ENCODE measurements around the gene P2RY14.

P2RY14 gene

GRCh38 chr3:151204530-151205402 lies 73.6 kb downstream of the P2RY14 start:
- Histone ChIP-seq H3K27me3 (ENCODE audit: insufficient read depth, low read length, poor library complexity, severe bottlenecking) (no peaks in the 10 kb centered on the region), H3K36me3 (ENCODE audit: insufficient read depth, low read length) (peaks cover 7% of the 10 kb centered on the region; the same call in 1 of the 2 replicates), H3K4me2 (ENCODE audit: low read depth, low read length, poor library complexity, severe bottlenecking) (no peak overlapping the region), H3K9me2 (replicated peaks; ENCODE audit: low read depth, low read length) (no peaks in the 10 kb centered on the region), H3K4me3 (ENCODE audit: low read length, poor library complexity, severe bottlenecking) (no peak overlapping the region), H4K20me1 (ENCODE audit: insufficient read depth, low read length, poor library complexity, severe bottlenecking) (no peaks in the 10 kb centered on the region), H2AFZ (ENCODE audit: low read length) (no peak overlapping the region), H3K79me2 (ENCODE audit: insufficient read depth, low read length) (no peaks in the 10 kb centered on the region), H3K9me3 (ENCODE audit: insufficient read depth, low read depth, low read length) (no peaks in the 10 kb centered on the region), H3F3A (ENCODE audit: low read depth) (0 out of 2 replicates have a peak, but pooled peaks cover 3% of the 10 kb centered on the region), H3K4me1 (ENCODE audit: insufficient read depth, low read length, poor library complexity, severe bottlenecking) (peaks cover 7% of the 10 kb centered on the region), H3K9ac (ENCODE audit: low read depth, low read length, poor library complexity, severe bottlenecking) (no peak overlapping the region)
- TF ChIP-seq EZH2phosphoT487 (IDR thresholded peaks at IDR 0.05; ENCODE audit: borderline replicate concordance) (no peak), CTCF (conservative IDR thresholded peaks at IDR 0.05; ENCODE audit: low read length) (no peak)

GRCh38 chr3:151203051-151203420 lies 75.3 kb downstream of the P2RY14 start, which contains the start of gene GPR171:
TSS of gene GPR171 (minus strand) at chr3:151203216. CDS start at chr3:151199386, 3,830 bp downstream.
- Histone ChIP-seq H3K9ac (ENCODE audit: low read depth, low read length, poor library complexity, severe bottlenecking) (no peak within 1 kb of the TSS), H3K4me3 (ENCODE audit: low read length, poor library complexity, severe bottlenecking) (no peak within 1 kb of the TSS), H4K20me1 (ENCODE audit: insufficient read depth, low read length, poor library complexity, severe bottlenecking) (no peaks in the 10 kb centered on the region), H3K9me3 (ENCODE audit: insufficient read depth, low read depth, low read length) (no peaks in the 10 kb centered on the region), H3K4me1 (ENCODE audit: insufficient read depth, low read length, poor library complexity, severe bottlenecking) (peaks cover 7% of the 10 kb centered on the region), H3K4me2 (ENCODE audit: low read depth, low read length, poor library complexity, severe bottlenecking) (no peak within 1 kb of the TSS), H3K79me2 (ENCODE audit: insufficient read depth, low read length) (no peaks in the 10 kb centered on the region), H2AFZ (ENCODE audit: low read length) (no peak within 1 kb of the TSS), H3K9me2 (replicated peaks; ENCODE audit: low read depth, low read length) (no peaks in the 10 kb centered on the region), H3F3A (ENCODE audit: low read depth) (0 out of 2 replicates have a peak, but pooled peaks cover 3% of the 10 kb centered on the region), H3K27me3 (ENCODE audit: insufficient read depth, low read length, poor library complexity, severe bottlenecking) (no peaks in the 10 kb centered on the region), H3K36me3 (ENCODE audit: insufficient read depth, low read length) (peaks cover 23% of the 10 kb centered on the region; the same call in 1 of the 2 replicates)
- TF ChIP-seq EZH2phosphoT487 (IDR thresholded peaks at IDR 0.05; ENCODE audit: borderline replicate concordance) (no peak), CTCF (conservative IDR thresholded peaks at IDR 0.05; ENCODE audit: low read length) (no peak)

- no peak overlapping the region for H3K4me3 ChIP-seq (ENCODE audit: low read length, poor library complexity, severe bottlenecking)
- no peaks in the 10 kb centered on the region for H3K9me2 ChIP-seq (replicated peaks; ENCODE audit: low read depth, low read length)
- no peaks in the 10 kb centered on the region for H3K9me3 ChIP-seq (ENCODE audit: insufficient read depth, low read depth, low read length)
- no peaks in the 10 kb centered on the region for H3K27me3 ChIP-seq (ENCODE audit: insufficient read depth, low read length, poor library complexity, severe bottlenecking)
- H4K20me1 ChIP-seq (ENCODE audit: insufficient read depth, low read length, poor library complexity, severe bottlenecking), result no peaks in the 10 kb centered on the region
- H2AFZ ChIP-seq (ENCODE audit: low read length), result no peak overlapping the region
- 0 out of 2 replicates have a peak, but pooled peaks cover 3% of the 10 kb centered on the region for H3F3A ChIP-seq (ENCODE audit: low read depth)
- TF ChIP-seq EZH2phosphoT487 (IDR thresholded peaks at IDR 0.05; ENCODE audit: borderline replicate concordance) (no peak), CTCF (conservative IDR thresholded peaks at IDR 0.05; ENCODE audit: low read length) (no peak)
- peaks cover 30% of the 10 kb centered on the region; the same call in 1 of the 2 replicates for H3K36me3 ChIP-seq (ENCODE audit: insufficient read depth, low read length)
- no peaks in the 10 kb centered on the region for H3K79me2 ChIP-seq (ENCODE audit: insufficient read depth, low read length)
- peaks cover 7% of the 10 kb centered on the region for H3K4me1 ChIP-seq (ENCODE audit: insufficient read depth, low read length, poor library complexity, severe bottlenecking)
- no peak overlapping the region for H3K4me2 ChIP-seq (ENCODE audit: low read depth, low read length, poor library complexity, severe bottlenecking)
- H3K9ac ChIP-seq (ENCODE audit: low read depth, low read length, poor library complexity, severe bottlenecking), result no peak overlapping the region
Measured at GRCh38 chr3:151201051-151201730, 77.2 kb downstream of the P2RY14 start.

Data from Loucy (cell line).